DMS53 (cell line): ENCODE data around the gene ENSA.
"Not testable (repeated sequence)": the region's sequence is repeated elsewhere in the genome, so short reads cannot be mapped to it uniquely, and the experiment has no call there.

ENCODE experiments used
- DNase-seq: peaks from one replicate; lab custom pipeline; 2025; lab: John Stamatoyannopoulos, UW

ENSA gene

GRCh38 chr1:150580966-150581365, 48.4 kb downstream of the ENSA start:
- DNase-seq, result peak; percentile 24

- DNase-seq, result no peak
These were observed 49.3 kb downstream of the ENSA start for GRCh38 chr1:150579945-150580642.

- peak; percentile 99 for DNase-seq
These were observed 50.1 kb downstream of the ENSA start, which contains the start of gene MCL1 for GRCh38 chr1:150579110-150579944. MCL1 (minus strand) TSS chr1:150579610; CDS start chr1:150579530, 80 bp downstream.

GRCh38 chr1:150578272-150579109, 50.9 kb downstream of the ENSA start:
- DNase-seq, result peak; percentile 76

- DNase-seq, result peak; percentile 49
These were observed 51.7 kb downstream of the ENSA start for GRCh38 chr1:150577557-150578271.

- peak; percentile 29 for DNase-seq
These were observed 52.4 kb downstream of the ENSA start for GRCh38 chr1:150576794-150577556.

GRCh38 chr1:150576367-150576711, 53.1 kb downstream of the ENSA start:
- no peak for DNase-seq

- DNase-seq, result peak; percentile 28
These were observed 53.7 kb downstream of the ENSA start for GRCh38 chr1:150575518-150576366.

- DNase-seq, result peak; percentile 18
These were observed 54.3 kb downstream of the ENSA start for GRCh38 chr1:150575072-150575489.

GRCh38 chr1:150574260-150575071, 54.9 kb downstream of the ENSA start:
- peak; percentile 45 for DNase-seq

GRCh38 chr1:150573648-150574071, 55.8 kb downstream of the ENSA start:
- not testable (repeated sequence) for DNase-seq

- DNase-seq, result peak; percentile 39
These were observed 56.3 kb downstream of the ENSA start for GRCh38 chr1:150572918-150573647.
